ENCODE measurements around the gene ANKRD44. TPM values are rescaled to one million over a fixed set of nuclear protein-coding genes. Genes with fewer than 3 reads are reported as not detected.
A peak's percentile ranks its signal among the peaks of the same experiment; 100 is the strongest.
"Not testable (repeated sequence)": the region's sequence is repeated elsewhere in the genome, so short reads cannot be mapped to it uniquely, and the experiment has no call there.

Gene ANKRD44
- total and polyA plus RNA-seq, 4 experiments from 2014 or later = 51.5 to 248 (median 158) TPM

GRCh38 chr2:197010200-197011020 lies 300.2 kb downstream of the ANKRD44 start:
- no peaks in the 10 kb centered on the region for H3K9me3 ChIP-seq (ENCODE audit: control insufficient read depth in 1 of 2, low read length in 2 of 2)
- peaks cover 3 to 12% (median 7%) of the 10 kb centered on the region in 4 donors for H3K4me1 Mint-ChIP-seq
- no peak overlapping the region for H3K4me3 ChIP-seq (ENCODE audit: low read length in 2 of 2)
- no peaks in the 10 kb centered on the region for H3K27me3 ChIP-seq (ENCODE audit: insufficient read depth, low read length)
- H3K36me3 Mint-ChIP-seq = peaks cover 60 to 80% of the 10 kb centered on the region in 2 donors
- CTCF ChIA-PET (ENCODE audit: partially characterized antibody) = interaction anchor here (1.0 to 2.2 kb wide), 5 partner anchors 9 to 368 kb away, joined by 3 to 15 read pairs (median 3); no protein-coding TSS in a partner anchor
- peak overlapping the region in 3 of 7 donors; percentile 5 to 47 (median 23) for H3K27ac Mint-ChIP-seq
- H3K27ac ChIP-seq (ENCODE audit: low read depth, low read length) = no peak overlapping the region
- DNase-seq = no peak
- no peak overlapping the region for H3K4me3 Mint-ChIP-seq
- no peaks in the 10 kb centered on the region for H3K4me1 ChIP-seq (ENCODE audit: insufficient read depth, low read length)
- intact Hi-C loops (cut with micrococcal nuclease) = loop anchor here (5.0 kb wide), 2 partner anchors 157 to 302 kb away; partner anchors contain the start of gene ANKRD44
- POLR2A ChIA-PET (ENCODE audit: partially characterized antibody) = no interaction called here
- peaks cover 0 to 3% (median 0%) of the 10 kb centered on the region in 8 donors for H3K9me3 Mint-ChIP-seq
- peaks cover 69% of the 10 kb centered on the region for H3K36me3 ChIP-seq (ENCODE audit: insufficient read depth, low read length)
- no peaks in the 10 kb centered on the region for H3K27me3 Mint-ChIP-seq

- CTCF ChIA-PET (ENCODE audit: partially characterized antibody) = interaction anchor here (1.0 kb wide), 1 partner anchor 105 kb away, joined by 3 read pairs; no protein-coding TSS in a partner anchor
- H3K27me3 Mint-ChIP-seq; POLR2A ChIA-PET (ENCODE audit: partially characterized antibody); H3K27ac ChIP-seq (ENCODE audit: low read depth, low read length); H3K9me3 ChIP-seq (ENCODE audit: control insufficient read depth in 1 of 2, low read length in 2 of 2); DNase-seq; H3K27me3 ChIP-seq (ENCODE audit: insufficient read depth, low read length); H3K4me3 Mint-ChIP-seq; H3K4me1 ChIP-seq (ENCODE audit: insufficient read depth, low read length); H3K4me3 ChIP-seq (ENCODE audit: low read length in 2 of 2); H3K4me1 Mint-ChIP-seq; intact Hi-C loops (cut with micrococcal nuclease); H3K9me3 Mint-ChIP-seq: not testable (repeated sequence)
- H3K36me3 ChIP-seq (ENCODE audit: insufficient read depth, low read length) = peaks cover 63% of the 10 kb centered on the region
- H3K36me3 Mint-ChIP-seq = peaks cover 55 to 77% of the 10 kb centered on the region in 2 donors
- peak overlapping the region in 3 of 7 donors; percentile 15 to 57 (median 35) for H3K27ac Mint-ChIP-seq
These were observed 301.7 kb downstream of the ANKRD44 start for GRCh38 chr2:197008741-197009341.

- DNase-seq = no peak
- POLR2A ChIA-PET (ENCODE audit: partially characterized antibody) = no interaction called here
- no peak overlapping the region for H3K4me3 ChIP-seq (ENCODE audit: low read length in 2 of 2)
- H3K4me1 Mint-ChIP-seq = peaks cover 3 to 9% (median 5%) of the 10 kb centered on the region in 4 donors
- H3K36me3 ChIP-seq (ENCODE audit: insufficient read depth, low read length) = peaks cover 58% of the 10 kb centered on the region
- intact Hi-C loops (cut with micrococcal nuclease) = no loop called here
- H3K4me1 ChIP-seq (ENCODE audit: insufficient read depth, low read length) = no peaks in the 10 kb centered on the region
- no peak overlapping the region for H3K4me3 Mint-ChIP-seq
- H3K9me3 ChIP-seq (ENCODE audit: control insufficient read depth in 1 of 2, low read length in 2 of 2) = no peaks in the 10 kb centered on the region
- peak overlapping the region in 5 of 7 donors; percentile 16 to 76 (median 38) for H3K27ac Mint-ChIP-seq
- CTCF ChIA-PET (ENCODE audit: partially characterized antibody) = interaction anchor here (1.0 kb wide), 1 partner anchor 106 kb away, joined by 3 read pairs; no protein-coding TSS in a partner anchor
- no peaks in the 10 kb centered on the region for H3K27me3 Mint-ChIP-seq
- H3K9me3 Mint-ChIP-seq = peaks cover 0 to 3% (median 0%) of the 10 kb centered on the region in 8 donors
- H3K36me3 Mint-ChIP-seq = peaks cover 48 to 76% of the 10 kb centered on the region in 2 donors
- H3K27me3 ChIP-seq (ENCODE audit: insufficient read depth, low read length) = no peaks in the 10 kb centered on the region
- no peak overlapping the region for H3K27ac ChIP-seq (ENCODE audit: low read depth, low read length)
These were observed 302.6 kb downstream of the ANKRD44 start for GRCh38 chr2:197007716-197008628.

- peaks cover 62% of the 10 kb centered on the region for H3K36me3 ChIP-seq (ENCODE audit: insufficient read depth, low read length)
- Mint-ChIP-seq H3K4me3 (no peak overlapping the region), H3K27me3 (no peaks in the 10 kb centered on the region), H3K27ac (no peak overlapping the region), H3K4me1 (peaks cover 0 to 6% (median 0%) of the 10 kb centered on the region in 4 donors), H3K36me3 (peaks cover 36 to 73% of the 10 kb centered on the region in 2 donors), H3K9me3 (peaks cover 0 to 3% (median 0%) of the 10 kb centered on the region in 8 donors)
- no peak overlapping the region for H3K4me3 ChIP-seq (ENCODE audit: low read length in 2 of 2)
- ChIA-PET POLR2A (ENCODE audit: partially characterized antibody) (no interaction called here), CTCF (ENCODE audit: partially characterized antibody) (interaction anchor here (0.5 to 1.4 kb wide), 2 partner anchors 9 to 407 kb away, joined by 3 read pairs; no protein-coding TSS in a partner anchor)
- no peaks in the 10 kb centered on the region for H3K27me3 ChIP-seq (ENCODE audit: insufficient read depth, low read length)
- H3K9me3 ChIP-seq (ENCODE audit: control insufficient read depth in 1 of 2, low read length in 2 of 2) = no peaks in the 10 kb centered on the region
- no peaks in the 10 kb centered on the region for H3K4me1 ChIP-seq (ENCODE audit: insufficient read depth, low read length)
- no peak overlapping the region for H3K27ac ChIP-seq (ENCODE audit: low read depth, low read length)
- intact Hi-C loops (cut with micrococcal nuclease) = no loop called here
- DNase-seq = no peak
These were observed 308.7 kb downstream of the ANKRD44 start for GRCh38 chr2:197001921-197002320.

GRCh38 chr2:196995757-196996314 lies 314.7 kb downstream of the ANKRD44 start:
- CTCF ChIA-PET (ENCODE audit: partially characterized antibody) = no interaction called here
- peak overlapping the region in 1 of 7 donors; percentile 22 for H3K27ac Mint-ChIP-seq

GRCh38 chr2:196994764-196995163 lies 315.8 kb downstream of the ANKRD44 start:
- Histone ChIP-seq H3K27me3 (ENCODE audit: insufficient read depth, low read length) (no peaks in the 10 kb centered on the region), H3K4me1 (ENCODE audit: insufficient read depth, low read length) (peaks cover 11% of the 10 kb centered on the region), H3K9me3 (ENCODE audit: control insufficient read depth in 1 of 2, low read length in 2 of 2) (no peaks in the 10 kb centered on the region), H3K36me3 (ENCODE audit: insufficient read depth, low read length) (peaks cover 58% of the 10 kb centered on the region), H3K27ac (ENCODE audit: low read depth, low read length) (no peak overlapping the region), H3K4me3 (ENCODE audit: low read length in 2 of 2) (no peak overlapping the region)
- intact Hi-C loops (cut with micrococcal nuclease) = no loop called here
- H3K9me3 Mint-ChIP-seq = no peaks in the 10 kb centered on the region
- H3K27ac Mint-ChIP-seq = peak overlapping the region in 3 of 7 donors; percentile 11 to 47 (median 35)
- H3K36me3 Mint-ChIP-seq = peaks cover 69 to 81% of the 10 kb centered on the region in 2 donors
- H3K4me1 Mint-ChIP-seq = peaks cover 15 to 25% (median 18%) of the 10 kb centered on the region in 4 donors
- DNase-seq = no peak
- H3K27me3 Mint-ChIP-seq = no peaks in the 10 kb centered on the region
- no peak overlapping the region for H3K4me3 Mint-ChIP-seq
- POLR2A ChIA-PET (ENCODE audit: partially characterized antibody) = no interaction called here
- CTCF ChIA-PET (ENCODE audit: partially characterized antibody) = no interaction called here

More at GRCh38 chr2:196995757-196996314, 314.7 kb downstream of the ANKRD44 start:
- peaks cover 67% of the 10 kb centered on the region for H3K36me3 ChIP-seq (ENCODE audit: insufficient read depth, low read length)
- Mint-ChIP-seq H3K9me3 (no peaks in the 10 kb centered on the region), H3K36me3 (peaks cover 60 to 78% of the 10 kb centered on the region in 2 donors), H3K4me3 (no peak overlapping the region), H3K27me3 (no peaks in the 10 kb centered on the region), H3K4me1 (peaks cover 8 to 15% (median 10%) of the 10 kb centered on the region in 4 donors)
- intact Hi-C loops (cut with micrococcal nuclease) = no loop called here
- POLR2A ChIA-PET (ENCODE audit: partially characterized antibody) = no interaction called here
- no peaks in the 10 kb centered on the region for H3K27me3 ChIP-seq (ENCODE audit: insufficient read depth, low read length)
- no peak overlapping the region for H3K27ac ChIP-seq (ENCODE audit: low read depth, low read length)
- DNase-seq = no peak
- H3K9me3 ChIP-seq (ENCODE audit: control insufficient read depth in 1 of 2, low read length in 2 of 2) = no peaks in the 10 kb centered on the region
- peaks cover under 1% of the 10 kb centered on the region for H3K4me1 ChIP-seq (ENCODE audit: insufficient read depth, low read length)
- H3K4me3 ChIP-seq (ENCODE audit: low read length in 2 of 2) = no peak overlapping the region

Data from CD4-positive, alpha-beta memory T cell (primary cell).